ENCODE data around the gene AHCYL2. TPM values are rescaled to one million over a fixed set of nuclear protein-coding genes. Genes with fewer than 3 reads are reported as not detected.
A peak's percentile ranks its signal among the peaks of the same experiment; 100 is the strongest.

The AHCYL2 gene
- total and polyA plus RNA-seq, 2 donors (not counting 1 experiment from before 2014, with no cell fraction given), result 8.8 to 26.2 TPM

- no peak overlapping the region for H3K27ac ChIP-seq (ENCODE audit: low read length in 2 of 2)
- ChIA-PET CTCF (interaction anchor here (1.0 to 6.5 kb wide), 4 partner anchors 23 to 84 kb away, joined by 3 to 175 read pairs (median 18); no protein-coding TSS in a partner anchor), POLR2A (interaction anchor here (0.6 kb wide), 1 partner anchor 10 kb away, joined by 14 read pairs; no protein-coding TSS in a partner anchor)
- H2AFZ ChIP-seq (ENCODE audit: insufficient read depth, low read depth, low read length, poor library complexity, severe bottlenecking), result no peak overlapping the region
- H3K4me2 ChIP-seq (replicated peaks; ENCODE audit: low read depth, low read length, poor library complexity, severe bottlenecking), result no peak overlapping the region
- intact Hi-C loops (cut with micrococcal nuclease), result no loop called here
- WGBS (ENCODE audit: insufficient coverage), result 91% methylated on average over 1 of the region's 2 CpGs
- Mint-ChIP-seq H3K27ac (no peak overlapping the region), H3K4me1 (no peaks in the 10 kb centered on the region), H3K9me3 (ENCODE audit: insufficient read depth) (no peaks in the 10 kb centered on the region), H3K27me3 (no peaks in the 10 kb centered on the region), H3K4me3 (no peak overlapping the region)
- TF ChIP-seq EZH2 (IDR thresholded peaks at IDR 0.05; ENCODE audit: borderline replicate concordance, insufficient read depth, low read depth, low read length, poor library complexity, severe bottlenecking) (no peak), CTCF (IDR thresholded peaks at IDR 0.05) (no peak)
- ATAC-seq (ENCODE audit: low read depth) (no peak), DNase-seq (no peak)
- no peaks in the 10 kb centered on the region for H3K4me1 ChIP-seq (ENCODE audit: control insufficient read depth in 2 of 2, insufficient read depth in 2 of 2, low read length in 2 of 2)
- H3K27me3 ChIP-seq (replicated peaks in 1 of 4; ENCODE audit: control extremely low read depth in 1 of 4, control insufficient read depth in 3 of 4, insufficient read depth in 4 of 4, low read length in 3 of 4), result no peaks in the 10 kb centered on the region
- no peaks in the 10 kb centered on the region for H4K20me1 ChIP-seq (ENCODE audit: control insufficient read depth, insufficient read depth, low read length, poor library complexity, severe bottlenecking)
- no peaks in the 10 kb centered on the region for H3K9me3 ChIP-seq (ENCODE audit: control extremely low read depth in 1 of 3, control insufficient read depth in 2 of 3, insufficient read depth in 1 of 3, low read length in 2 of 3)
- H3K36me3 ChIP-seq (replicated peaks in 1 of 2; ENCODE audit: control extremely low read depth in 1 of 2, control insufficient read depth in 1 of 2, extremely low read depth in 1 of 2, insufficient read depth in 2 of 2, low read length in 1 of 2), result no peaks in the 10 kb centered on the region
- no peak overlapping the region for H3K9ac ChIP-seq (ENCODE audit: low read length)
- H3K79me2 ChIP-seq (ENCODE audit: control insufficient read depth, insufficient read depth, low read length), result no peaks in the 10 kb centered on the region
- H3K4me3 ChIP-seq (ENCODE audit: control extremely low read depth in 1 of 5, extremely low read depth in 1 of 5, insufficient read depth in 1 of 5, low read depth in 2 of 5, low read length in 4 of 5), result no peak overlapping the region
These were observed 70.2 kb downstream of the AHCYL2 start for GRCh38 chr7:129295015-129295423.

DNA sequence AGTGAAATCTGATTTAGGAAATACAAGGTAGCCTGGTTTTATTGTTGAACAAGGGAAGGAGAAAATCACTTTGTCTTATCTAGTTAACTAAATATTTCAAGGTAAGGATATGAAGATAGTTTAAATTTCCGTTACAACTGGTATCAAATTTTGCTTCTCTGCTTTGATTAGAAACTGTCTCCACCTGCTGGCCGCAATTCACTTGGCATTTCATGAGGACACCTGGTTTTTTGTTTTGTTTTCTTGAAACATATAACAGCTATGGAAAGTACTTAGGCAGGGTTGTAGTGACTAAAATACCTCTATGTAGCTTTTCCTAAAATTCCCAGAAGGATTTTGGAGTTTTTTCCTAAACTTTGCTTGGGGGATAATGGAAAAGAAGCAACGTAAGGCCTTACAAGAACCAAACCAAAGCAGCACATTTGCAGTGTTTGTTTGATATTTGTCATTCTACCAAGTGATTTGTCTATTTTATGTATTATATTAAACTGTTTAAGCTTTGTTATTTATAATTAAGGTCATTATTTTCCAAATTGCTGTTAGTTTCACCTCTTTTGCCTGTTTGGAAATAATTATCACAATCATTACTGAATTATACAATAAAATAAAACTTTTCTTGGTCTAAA, 73.6 kb downstream of the AHCYL2 start:
- Histone ChIP-seq H3K27ac (ENCODE audit: low read length in 2 of 2) (no peak overlapping the region), H3K9ac (ENCODE audit: low read length) (no peak overlapping the region), H2AFZ (ENCODE audit: insufficient read depth, low read depth, low read length, poor library complexity, severe bottlenecking) (no peak overlapping the region), H3K4me2 (replicated peaks; ENCODE audit: low read depth, low read length, poor library complexity, severe bottlenecking) (no peak overlapping the region), H3K36me3 (replicated peaks in 1 of 2; ENCODE audit: control extremely low read depth in 1 of 2, control insufficient read depth in 1 of 2, extremely low read depth in 1 of 2, insufficient read depth in 2 of 2, low read length in 1 of 2) (no peaks in the 10 kb centered on the region), H4K20me1 (ENCODE audit: control insufficient read depth, insufficient read depth, low read length, poor library complexity, severe bottlenecking) (no peaks in the 10 kb centered on the region), H3K79me2 (ENCODE audit: control insufficient read depth, insufficient read depth, low read length) (peaks cover 3% of the 10 kb centered on the region), H3K4me1 (ENCODE audit: control insufficient read depth in 2 of 2, insufficient read depth in 2 of 2, low read length in 2 of 2) (no peaks in the 10 kb centered on the region), H3K9me3 (ENCODE audit: control extremely low read depth in 1 of 3, control insufficient read depth in 2 of 3, insufficient read depth in 1 of 3, low read length in 2 of 3) (no peaks in the 10 kb centered on the region), H3K27me3 (replicated peaks in 1 of 4; ENCODE audit: control extremely low read depth in 1 of 4, control insufficient read depth in 3 of 4, insufficient read depth in 4 of 4, low read length in 3 of 4) (no peaks in the 10 kb centered on the region), H3K4me3 (ENCODE audit: control extremely low read depth in 1 of 5, extremely low read depth in 1 of 5, insufficient read depth in 1 of 5, low read depth in 2 of 5, low read length in 4 of 5) (no peak overlapping the region)
- no CpG with 5 or more reads among the region's 3 CpGs for WGBS (ENCODE audit: insufficient coverage)
- POLR2A ChIA-PET, result no interaction called here
- DNase-seq (peak; percentile 59), ATAC-seq (ENCODE audit: low read depth) (no peak)
- Mint-ChIP-seq H3K4me3 (no peak overlapping the region), H3K4me1 (no peaks in the 10 kb centered on the region), H3K27me3 (no peaks in the 10 kb centered on the region), H3K9me3 (ENCODE audit: insufficient read depth) (peaks cover 7% of the 10 kb centered on the region), H3K27ac (no peak overlapping the region)
- CTCF ChIA-PET, result interaction anchor here (0.6 to 6.5 kb wide), 29 partner anchors 9 to 293 kb away, joined by 3 to 175 read pairs (median 3); partner anchors contain the start of gene AHCYL2
- intact Hi-C loops (cut with micrococcal nuclease), result no loop called here
- TF ChIP-seq CTCF (IDR thresholded peaks at IDR 0.05), result peak; percentile 84
- TF ChIP-seq EZH2 (IDR thresholded peaks at IDR 0.05; ENCODE audit: borderline replicate concordance, insufficient read depth, low read depth, low read length, poor library complexity, severe bottlenecking), result no peak

Data from B cell (primary cell).